ENCODE measurements around the gene ZNF624.

- TF ChIP-seq POLR2A (IDR thresholded peaks at IDR 0.05) (no peak), CTCF (IDR thresholded peaks at IDR 0.05) (no peak)
Measured at GRCh38 chr17:16639438-16639837, 14.2 kb downstream of the ZNF624 start.

All from thyroid gland (tissue), 4 donors.